ENCODE measurements around the gene ALDH1A3. TPM values are rescaled to one million over a fixed set of nuclear protein-coding genes. Genes with fewer than 3 reads are reported as not detected.

ALDH1A3 gene
- total RNA-seq, 1 donor from 2014 or later = 210 TPM

DNA sequence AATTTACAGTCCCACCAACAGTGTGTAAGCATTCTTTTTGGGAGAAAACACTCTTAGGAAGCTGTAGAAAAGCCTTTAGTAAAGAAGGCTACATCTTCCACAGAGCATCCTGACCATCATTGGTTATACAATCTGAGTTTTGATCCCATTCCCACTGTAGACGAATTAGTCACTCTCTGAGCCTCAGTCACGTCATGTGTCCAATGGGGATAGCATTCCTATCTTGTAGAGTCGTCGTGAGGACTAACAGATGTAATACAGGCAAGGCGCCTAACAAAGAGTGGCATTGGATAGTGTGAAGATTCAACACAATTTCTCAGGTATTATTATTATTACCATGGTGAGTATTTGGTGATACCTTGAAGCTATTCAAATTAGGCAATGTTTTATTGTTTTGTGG lies 44.0 kb upstream of the ALDH1A3 start:
- Histone ChIP-seq H3K27me3 (ENCODE audit: control insufficient read depth, insufficient read depth, low read length) (no peaks in the 10 kb centered on the region), H3K4me3 (ENCODE audit: low read depth, low read length) (no peak overlapping the region), H3K36me3 (ENCODE audit: control insufficient read depth, insufficient read depth, low read length) (no peaks in the 10 kb centered on the region)
- DNase-seq (ENCODE audit: low read depth) = no peak
- no peak for TF ChIP-seq CTCF (IDR thresholded peaks at IDR 0.05; ENCODE audit: insufficient read depth, low read length, poor library complexity, severe bottlenecking)

DNA sequence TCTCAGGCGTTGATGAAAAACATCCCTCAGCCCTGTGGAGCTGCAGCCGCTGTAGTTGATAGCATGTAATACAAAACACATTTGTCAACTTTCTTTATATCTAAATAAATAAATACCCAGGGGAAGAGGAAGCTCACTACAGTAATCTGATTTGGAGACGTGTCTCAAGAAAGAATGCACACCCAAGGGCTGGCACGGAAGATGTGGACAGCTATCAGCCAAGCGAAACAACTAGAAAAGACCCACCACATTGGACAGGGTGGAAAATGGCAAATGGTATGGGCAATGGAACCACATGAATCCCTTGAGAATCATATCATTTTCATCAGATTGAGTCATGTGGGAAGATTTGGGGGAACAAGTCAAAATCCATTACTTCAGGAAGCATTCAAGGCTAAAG lies 43.1 kb upstream of the ALDH1A3 start:
- no peak for TF ChIP-seq CTCF (IDR thresholded peaks at IDR 0.05; ENCODE audit: insufficient read depth, low read length, poor library complexity, severe bottlenecking)
- Histone ChIP-seq H3K36me3 (ENCODE audit: control insufficient read depth, insufficient read depth, low read length) (no peaks in the 10 kb centered on the region), H3K4me3 (ENCODE audit: low read depth, low read length) (no peak overlapping the region), H3K27me3 (ENCODE audit: control insufficient read depth, insufficient read depth, low read length) (no peaks in the 10 kb centered on the region)
- no peak for DNase-seq (ENCODE audit: low read depth)

DNA sequence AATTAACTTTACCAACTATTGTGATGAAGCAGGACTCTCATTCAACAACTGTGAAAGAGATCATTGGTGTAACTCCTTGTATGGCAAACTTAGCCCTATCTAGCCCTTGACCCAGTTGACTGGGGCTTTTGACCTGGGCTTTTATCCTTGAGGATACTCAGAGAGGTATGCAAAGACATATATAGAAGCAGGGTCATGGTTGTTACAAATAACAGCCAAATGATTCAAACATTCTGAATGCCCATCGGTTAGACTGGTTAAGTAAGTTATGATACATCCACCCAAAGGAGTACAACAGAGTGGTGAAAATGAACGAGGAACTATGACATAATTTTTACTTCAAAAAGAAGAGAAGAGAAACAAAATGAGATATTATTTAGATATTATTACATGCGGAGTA lies 38.2 kb upstream of the ALDH1A3 start:
- no peaks in the 10 kb centered on the region for H3K27me3 ChIP-seq (ENCODE audit: control insufficient read depth, insufficient read depth, low read length)
- H3K36me3 ChIP-seq (ENCODE audit: control insufficient read depth, insufficient read depth, low read length) = no peaks in the 10 kb centered on the region
- H3K4me3 ChIP-seq (ENCODE audit: low read depth, low read length) = no peak overlapping the region
- TF ChIP-seq CTCF (IDR thresholded peaks at IDR 0.05; ENCODE audit: insufficient read depth, low read length, poor library complexity, severe bottlenecking) = no peak
- no peak for DNase-seq (ENCODE audit: low read depth)

DNA sequence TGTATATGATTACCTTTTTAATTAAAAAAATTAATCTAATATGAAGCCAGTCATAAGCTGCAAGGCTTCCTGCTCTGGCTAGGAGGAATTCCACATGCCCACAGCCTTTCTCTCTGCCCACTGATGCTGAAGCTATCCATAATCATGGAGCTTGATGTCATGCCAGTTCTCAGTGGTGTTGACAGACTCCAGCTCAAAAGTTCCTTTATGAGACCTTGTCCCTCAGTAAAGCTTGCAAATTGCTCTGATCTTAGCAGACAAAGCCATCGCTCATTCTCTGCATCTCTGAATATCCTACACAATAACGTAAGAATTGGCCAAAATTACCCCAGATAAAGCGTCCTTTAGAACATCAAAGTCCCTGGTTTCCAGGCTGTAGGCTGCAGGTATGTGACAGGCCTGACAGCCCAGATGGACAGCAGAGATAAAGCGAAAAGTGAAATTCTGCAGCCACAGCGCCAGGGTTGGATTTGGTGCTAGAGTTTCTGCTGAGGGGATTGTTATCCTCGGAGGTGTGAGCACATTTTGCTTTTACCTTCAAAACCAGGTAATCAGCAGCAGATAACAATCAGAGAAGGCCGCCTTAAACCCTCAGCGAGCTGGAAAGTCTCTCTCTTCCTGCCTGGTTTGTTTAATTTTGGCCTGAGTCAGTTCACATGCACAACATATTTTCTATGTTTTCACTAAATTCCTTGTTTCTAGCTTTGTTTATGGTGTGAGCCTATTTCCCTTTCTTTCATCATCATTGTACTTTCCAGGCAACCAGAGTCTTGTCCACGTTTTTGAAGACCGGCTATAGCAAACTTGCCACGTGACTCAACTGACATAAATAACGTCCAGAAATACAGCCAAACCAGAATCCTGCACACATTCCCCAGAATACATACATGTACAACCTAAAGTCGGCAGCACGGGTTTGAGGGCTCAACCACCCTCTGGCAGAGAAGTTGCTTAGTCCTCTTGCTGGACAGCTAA lies 36.6 kb upstream of the ALDH1A3 start:
- TF ChIP-seq CTCF (IDR thresholded peaks at IDR 0.05; ENCODE audit: insufficient read depth, low read length, poor library complexity, severe bottlenecking) = no peak
- H3K27me3 ChIP-seq (ENCODE audit: control insufficient read depth, insufficient read depth, low read length) = no peaks in the 10 kb centered on the region

GRCh38 chr15:100844167-100844566 lies 35.5 kb upstream of the ALDH1A3 start:
- Histone ChIP-seq H3K27me3 (ENCODE audit: control insufficient read depth, insufficient read depth, low read length) (no peaks in the 10 kb centered on the region), H3K4me3 (ENCODE audit: low read depth, low read length) (no peak overlapping the region), H3K36me3 (ENCODE audit: control insufficient read depth, insufficient read depth, low read length) (no peaks in the 10 kb centered on the region)
- TF ChIP-seq CTCF (IDR thresholded peaks at IDR 0.05; ENCODE audit: insufficient read depth, low read length, poor library complexity, severe bottlenecking) = no peak
- no peak for DNase-seq (ENCODE audit: low read depth)

More for the DNA sequence above, 36.6 kb upstream of the ALDH1A3 start:
- no peak for DNase-seq (ENCODE audit: low read depth)
- H3K4me3 ChIP-seq (ENCODE audit: low read depth, low read length) = no peak overlapping the region
- no peaks in the 10 kb centered on the region for H3K36me3 ChIP-seq (ENCODE audit: control insufficient read depth, insufficient read depth, low read length)

Measured in kidney epithelial cell (primary cell).